Ascending aorta (tissue), 2 donors: ENCODE results near the gene ARHGAP28. TPM values are rescaled to one million over a fixed set of nuclear protein-coding genes. Genes with fewer than 3 reads are reported as not detected.

Source experiments
- DNase-seq, 2 donors: peaks; one replicate each; pipeline ENCODE4 v3.0.0-alpha.2; 2019; ENCODE audit warnings: low spot score in 2 of 2
- H3K27ac ChIP-seq, 2 donors: fragments of 200-600 bp; sonication (generic); one replicate each; pipeline ENCODE4 v1.5.1; 2016 to 2017; ENCODE audit warnings: mild to moderate bottlenecking in 1 of 2
- H3K27me3 ChIP-seq: fragments of 200-600 bp; sonication (generic); one replicate; pipeline ENCODE4 v1.5.1; 2017
- H3K36me3 ChIP-seq, 2 donors: fragments of 200-600 bp; sonication (generic); one replicate each; pipeline ENCODE4 v1.5.1; 2016
- H3K4me1 ChIP-seq, 2 donors: fragments of 200-600 bp; sonication (generic); one replicate each; pipeline ENCODE4 v1.5.1; 2016 to 2017; ENCODE audit warnings: mild to moderate bottlenecking in 1 of 2
- H3K4me3 ChIP-seq, 2 donors: fragments of 200-600 bp; sonication (generic); one replicate each; pipeline ENCODE4 v1.5.1; 2016 to 2017; ENCODE audit warnings: mild to moderate bottlenecking in 1 of 2
- H3K9me3 ChIP-seq, 2 donors: fragments of 200-600 bp; sonication (generic); one replicate each; pipeline ENCODE4 v1.5.1; 2016
- intact Hi-C: fragments of 100-400 bp; cut with DNase I; formaldehyde crosslinking; loops from one replicate; pipeline ENCODE4 v1.15.1; 2023
- total RNA-seq: library from RNA; depleted of rRNA; stranded (reverse); fragments of >200 nt; gene quantifications from one replicate; pipeline ENCODE4 v1.1.0, GENCODE V29; 2016
- TF ChIP-seq, protein P1 (sequence below), 3 experiments: fragments of 200-600 bp in 2 of 3; fragments of 450-650 bp in 1 of 3; sonication (generic) in 2 of 3; IDR thresholded peaks; one replicate each; pipeline ENCODE4 v1.5.1; 2016 to 2019; ENCODE audit warnings: antibody characterized with exemption in 3 of 3, mild to moderate bottlenecking in 1 of 3, moderate library complexity in 1 of 3

ARHGAP28 gene
- total RNA-seq, 1 donor from 2014 or later, result 0.85 TPM

GRCh38 chr18:6920099-6920955 is 190.8 kb downstream of the ARHGAP28 start:
- Histone ChIP-seq H3K4me1 (no peaks in the 10 kb centered on the region), H3K36me3 (no peaks in the 10 kb centered on the region), H3K27me3 (no peaks in the 10 kb centered on the region), H3K9me3 (no peaks in the 10 kb centered on the region), H3K4me3 (no peak overlapping the region), H3K27ac (no peak overlapping the region)
- TF ChIP-seq, protein P1, sequence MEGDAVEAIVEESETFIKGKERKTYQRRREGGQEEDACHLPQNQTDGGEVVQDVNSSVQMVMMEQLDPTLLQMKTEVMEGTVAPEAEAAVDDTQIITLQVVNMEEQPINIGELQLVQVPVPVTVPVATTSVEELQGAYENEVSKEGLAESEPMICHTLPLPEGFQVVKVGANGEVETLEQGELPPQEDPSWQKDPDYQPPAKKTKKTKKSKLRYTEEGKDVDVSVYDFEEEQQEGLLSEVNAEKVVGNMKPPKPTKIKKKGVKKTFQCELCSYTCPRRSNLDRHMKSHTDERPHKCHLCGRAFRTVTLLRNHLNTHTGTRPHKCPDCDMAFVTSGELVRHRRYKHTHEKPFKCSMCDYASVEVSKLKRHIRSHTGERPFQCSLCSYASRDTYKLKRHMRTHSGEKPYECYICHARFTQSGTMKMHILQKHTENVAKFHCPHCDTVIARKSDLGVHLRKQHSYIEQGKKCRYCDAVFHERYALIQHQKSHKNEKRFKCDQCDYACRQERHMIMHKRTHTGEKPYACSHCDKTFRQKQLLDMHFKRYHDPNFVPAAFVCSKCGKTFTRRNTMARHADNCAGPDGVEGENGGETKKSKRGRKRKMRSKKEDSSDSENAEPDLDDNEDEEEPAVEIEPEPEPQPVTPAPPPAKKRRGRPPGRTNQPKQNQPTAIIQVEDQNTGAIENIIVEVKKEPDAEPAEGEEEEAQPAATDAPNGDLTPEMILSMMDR (IDR thresholded peaks at IDR 0.05), result peak; percentile 13 to 49 (median 26)
- intact Hi-C loops, result loop anchor here (2.0 kb wide), 1 partner anchor 256 kb away; no protein-coding TSS in a partner anchor
- no peak for DNase-seq

GRCh38 chr18:6921571-6921970 is 192.1 kb downstream of the ARHGAP28 start:
- no peak overlapping the region for H3K4me3 ChIP-seq
- no peaks in the 10 kb centered on the region for H3K4me1 ChIP-seq
- H3K27ac ChIP-seq, result no peak overlapping the region
- H3K27me3 ChIP-seq, result no peaks in the 10 kb centered on the region
- DNase-seq, result no peak
- H3K36me3 ChIP-seq, result no peaks in the 10 kb centered on the region
- H3K9me3 ChIP-seq, result no peaks in the 10 kb centered on the region
- intact Hi-C loops, result loop anchor here (2.0 kb wide), 1 partner anchor 255 kb away; no protein-coding TSS in a partner anchor
- TF ChIP-seq, protein P1 (IDR thresholded peaks at IDR 0.05), result no peak

- Histone ChIP-seq H3K4me1 (no peaks in the 10 kb centered on the region), H3K27me3 (no peaks in the 10 kb centered on the region), H3K9me3 (no peaks in the 10 kb centered on the region), H3K36me3 (no peaks in the 10 kb centered on the region), H3K4me3 (no peak overlapping the region), H3K27ac (no peak overlapping the region)
- DNase-seq, result no peak
- TF ChIP-seq, protein P1 (IDR thresholded peaks at IDR 0.05), result no peak
- intact Hi-C loops, result no loop called here
Measured at GRCh38 chr18:6923220-6923619, 193.7 kb downstream of the ARHGAP28 start.

- no peak for DNase-seq
- Histone ChIP-seq H3K27ac (no peak overlapping the region), H3K4me1 (no peaks in the 10 kb centered on the region), H3K36me3 (no peaks in the 10 kb centered on the region), H3K9me3 (no peaks in the 10 kb centered on the region), H3K4me3 (no peak overlapping the region), H3K27me3 (no peaks in the 10 kb centered on the region)
- intact Hi-C loops, result no loop called here
- TF ChIP-seq, protein P1 (IDR thresholded peaks at IDR 0.05), result no peak
Measured at GRCh38 chr18:6927153-6927552, 197.6 kb downstream of the ARHGAP28 start.

DNA sequence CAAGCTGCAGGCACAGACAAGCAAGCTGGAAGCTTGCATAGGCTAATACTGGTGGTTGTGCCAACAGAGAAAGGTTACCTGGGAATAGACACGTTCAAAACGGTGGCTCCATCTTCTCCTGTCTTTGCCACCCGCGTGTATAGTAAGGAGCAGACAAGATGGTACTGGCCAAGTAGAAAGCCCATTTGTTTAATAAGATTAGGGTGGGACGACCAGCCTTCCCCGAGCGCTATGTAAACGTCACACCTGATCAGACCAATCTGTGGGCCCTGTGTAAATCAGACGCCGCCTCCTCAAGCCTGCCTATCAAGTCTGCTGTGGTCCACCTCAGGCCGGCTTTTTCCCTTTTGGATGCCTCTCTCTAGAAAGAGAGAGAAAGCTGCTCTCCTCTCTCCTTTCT is 198.8 kb downstream of the ARHGAP28 start:
- H3K9me3 ChIP-seq, result no peaks in the 10 kb centered on the region
- TF ChIP-seq, protein P1 (IDR thresholded peaks at IDR 0.05), result no peak
- no peak overlapping the region for H3K4me3 ChIP-seq
- intact Hi-C loops, result no loop called here
- H3K27ac ChIP-seq, result no peak overlapping the region
- H3K36me3 ChIP-seq, result no peaks in the 10 kb centered on the region
- no peaks in the 10 kb centered on the region for H3K4me1 ChIP-seq
- no peaks in the 10 kb centered on the region for H3K27me3 ChIP-seq
- DNase-seq, result no peak
